HG03066 (cell line): ENCODE data around the gene RBL1.

Experiments used
- ATAC-seq: cut with Tn5 transposase; IDR thresholded peaks from one replicate; pipeline ENCODE4 v1.9.1; 2021; ENCODE audit warnings: low read depth; ENCODE audit not compliant: unreplicated experiment

RBL1 gene

GRCh38 chr20:36956016-36956415, 139.8 kb downstream of the RBL1 start:
- ATAC-seq, result no peak

- no peak for ATAC-seq
These were observed 143.6 kb downstream of the RBL1 start for GRCh38 chr20:36951979-36952738.

GRCh38 chr20:36951198-36951978, 144.4 kb downstream of the RBL1 start, which contains the start of gene SAMHD1:
Gene SAMHD1, minus strand, starts transcription at chr20:36951708. Its CDS starts 65 bp downstream, at chr20:36951643.
- ATAC-seq, result peak; percentile 93

GRCh38 chr20:36950414-36951197, 145.2 kb downstream of the RBL1 start:
- no peak for ATAC-seq
